GM19023 (cell line): ENCODE results near the gene PIM3.
"Not testable (repeated sequence)": the region's sequence is repeated elsewhere in the genome, so short reads cannot be mapped to it uniquely, and the experiment has no call there.

Experiments
- ATAC-seq: cut with Tn5 transposase; IDR thresholded peaks from one replicate; pipeline ENCODE4 v1.9.1; 2021; ENCODE audit warnings: mild to moderate bottlenecking, moderate library complexity; ENCODE audit not compliant: unreplicated experiment

Gene PIM3

GRCh38 chr22:49942565-49943404 lies 17.8 kb upstream of the PIM3 start:
- ATAC-seq = no peak

GRCh38 chr22:49943405-49943765 lies 17.2 kb upstream of the PIM3 start:
- ATAC-seq = no peak

GRCh38 chr22:49943771-49944398 lies 16.7 kb upstream of the PIM3 start:
- ATAC-seq = no peak

- ATAC-seq = no peak
These were observed 16.1 kb upstream of the PIM3 start for GRCh38 chr22:49944399-49944891.

- not testable (repeated sequence) for ATAC-seq
These were observed 15.4 kb upstream of the PIM3 start for GRCh38 chr22:49945042-49945794.

- ATAC-seq = no peak
These were observed 13.8 kb upstream of the PIM3 start for GRCh38 chr22:49946612-49947295.

GRCh38 chr22:49947296-49947622 lies 13.3 kb upstream of the PIM3 start:
- no peak for ATAC-seq

- no peak for ATAC-seq
These were observed 12.2 kb upstream of the PIM3 start for GRCh38 chr22:49948116-49948957.

GRCh38 chr22:49948958-49949913 lies 11.3 kb upstream of the PIM3 start:
- ATAC-seq = no peak

- no peak for ATAC-seq
These were observed 10.7 kb upstream of the PIM3 start for GRCh38 chr22:49949914-49950292.

GRCh38 chr22:49950396-49950994 lies 10.1 kb upstream of the PIM3 start:
- ATAC-seq = no peak

GRCh38 chr22:49951000-49951677 lies 9.4 kb upstream of the PIM3 start:
- no peak for ATAC-seq

- ATAC-seq = no peak
These were observed 8.9 kb upstream of the PIM3 start for GRCh38 chr22:49951678-49951985.

- no peak for ATAC-seq
These were observed 8.3 kb upstream of the PIM3 start for GRCh38 chr22:49951986-49952896.

- ATAC-seq = no peak
These were observed 7.4 kb upstream of the PIM3 start for GRCh38 chr22:49953027-49953679.

GRCh38 chr22:49953680-49954344 lies 6.8 kb upstream of the PIM3 start:
- no peak for ATAC-seq
